WTC11 (cell line): ENCODE results near the gene E2F4. TPM values are rescaled to one million over a fixed set of nuclear protein-coding genes. Genes with fewer than 3 reads are reported as not detected.

Experiments used
- ATAC-seq: fragments of 200-7000 bp; cut with Tn5 transposase; 2 replicates; pipeline ENCODE4 v1.10.0; 2021; ENCODE audit warnings: mild to moderate bottlenecking, moderate library complexity
- CTCF ChIA-PET: fragments of 300-600 bp; sonication (Branson Sonifier 250); formaldehyde crosslinking; loops from one replicate; lab custom pipeline; 2021; ENCODE audit warnings: antibody characterized with exemption; lab: Charles Lee
- POLR2A ChIA-PET: fragments of 350-600 bp; sonication (Branson Sonifier 250); formaldehyde crosslinking; loops from one replicate; lab custom pipeline; 2021; ENCODE audit warnings: antibody characterized with exemption; lab: Charles Lee
- DNase-seq: peaks from one replicate; pipeline ENCODE4 v3.0.0; 2021; ENCODE audit warnings: low spot score
- H3K27ac Mint-ChIP-seq: 2 replicates; pipeline ENCODE4 v1.8.0; 2021; ENCODE audit warnings: mixed read lengths
- H3K27me3 Mint-ChIP-seq: 2 replicates; pipeline ENCODE4 v1.8.0; 2021; ENCODE audit warnings: low read depth, mild to moderate bottlenecking, moderate library complexity, mixed read lengths
- H3K36me3 Mint-ChIP-seq: 2 replicates; pipeline ENCODE4 v1.8.0; 2021; ENCODE audit warnings: mixed read lengths
- H3K4me1 Mint-ChIP-seq: 2 replicates; pipeline ENCODE4 v1.8.0; 2022; ENCODE audit warnings: mixed read lengths
- H3K4me3 Mint-ChIP-seq: 2 replicates; pipeline ENCODE4 v1.8.0; 2021; ENCODE audit warnings: mild to moderate bottlenecking, moderate library complexity, mixed read lengths
- H3K9me3 Mint-ChIP-seq: 2 replicates; pipeline ENCODE4 v1.8.0; 2021; ENCODE audit warnings: mixed read lengths
- ATF2 ChIP-seq: sonication (generic); formaldehyde crosslinking; IDR thresholded peaks from 2 replicates; pipeline ENCODE4 v1.8.1; 2022; ENCODE audit warnings: low read depth, missing genetic modification reagents, borderline replicate concordance
- CREB1 ChIP-seq: sonication (generic); formaldehyde crosslinking; IDR thresholded peaks from 2 replicates; pipeline ENCODE4 v1.8.0; 2023; ENCODE audit warnings: mild to moderate bottlenecking, missing genetic modification reagents
- ERG ChIP-seq: fragments of 250-450 bp; sonication (Bioruptor Pico); IDR thresholded peaks from 2 replicates; pipeline ENCODE4 v1.8.0; 2021; ENCODE audit warnings: mild to moderate bottlenecking
- ESRRA ChIP-seq: sonication (generic); formaldehyde crosslinking; IDR thresholded peaks from 2 replicates; pipeline ENCODE4 v1.8.1; 2022; ENCODE audit warnings: mild to moderate bottlenecking, missing genetic modification reagents, borderline replicate concordance
- MYBL2 ChIP-seq: sonication (generic); formaldehyde crosslinking; IDR thresholded peaks from 2 replicates; pipeline ENCODE4 v1.8.1; 2023; ENCODE audit warnings: mild to moderate bottlenecking, moderate library complexity, missing genetic modification reagents
- TCF7 ChIP-seq: sonication (generic); formaldehyde crosslinking; IDR thresholded peaks from 2 replicates; pipeline ENCODE4 v1.8.0; 2022; ENCODE audit warnings: mild to moderate bottlenecking, low read depth, missing genetic modification reagents, moderate library complexity
- TEAD4 ChIP-seq: sonication (generic); formaldehyde crosslinking; IDR thresholded peaks from 2 replicates; pipeline ENCODE4 v1.8.0; 2022; ENCODE audit warnings: mild to moderate bottlenecking, missing genetic modification reagents
- USF2 ChIP-seq: sonication (generic); formaldehyde crosslinking; IDR thresholded peaks from 2 replicates; pipeline ENCODE4 v1.8.1; 2023; ENCODE audit warnings: mild to moderate bottlenecking, missing genetic modification reagents, moderate library complexity
- ZNF263 ChIP-seq: sonication (generic); formaldehyde crosslinking; IDR thresholded peaks from 2 replicates; pipeline ENCODE4 v1.8.1; 2022; ENCODE audit warnings: low read depth, mild to moderate bottlenecking, moderate library complexity, missing genetic modification reagents
- ZNF532 ChIP-seq: fragments of 250-450 bp; sonication (Bioruptor Pico); IDR thresholded peaks from 2 replicates; pipeline ENCODE4 v1.9.0; 2021; ENCODE audit warnings: mild to moderate bottlenecking, borderline replicate concordance
- total RNA-seq: library from RNA; stranded (reverse); gene quantifications from 3 replicates; pipeline ENCODE4 v1.2.3, GENCODE V29; 2021

Gene E2F4
- total RNA-seq, 1 experiment from 2014 or later = 85.0 TPM

GRCh38 chr16:67190041-67190440 lies 1.9 kb upstream of the E2F4 start, which contains the start of gene EXOC3L1 (continued):
- TF ChIP-seq TEAD4 (CRISPR knock-in tag) (no peak), ZNF532 (no peak)

- POLR2A ChIA-PET = interaction anchor here (1.2 kb wide), 1 partner anchor 36 kb away, joined by 5 read pairs; the partner anchor contains the start of gene TMEM208
- H3K4me3 Mint-ChIP-seq = no peak overlapping the region
- H3K9me3 Mint-ChIP-seq = no peaks in the 10 kb centered on the region
- TF ChIP-seq USF2 (CRISPR knock-in tag) (no peak), ESRRA (CRISPR knock-in tag) (no peak), ERG (CRISPR knock-in tag) (no peak), ATF2 (CRISPR knock-in tag) (no peak), MYBL2 (CRISPR knock-in tag) (no peak), ZNF532 (no peak), CREB1 (CRISPR knock-in tag) (no peak), TCF7 (CRISPR knock-in tag) (no peak), ZNF263 (CRISPR knock-in tag) (no peak)
- peaks cover 21% of the 10 kb centered on the region for H3K36me3 Mint-ChIP-seq
- peaks cover 32% of the 10 kb centered on the region for H3K4me1 Mint-ChIP-seq
- H3K27ac Mint-ChIP-seq = no peak overlapping the region
- DNase-seq (no peak), ATAC-seq (no peak)
- peaks cover 13% of the 10 kb centered on the region for H3K27me3 Mint-ChIP-seq
- CTCF ChIA-PET = interaction anchor here (0.7 to 1.9 kb wide), 10 partner anchors 9 to 241 kb away, joined by 3 to 8 read pairs (median 4); partner anchors contain the start of genes CES3 and NOL3
These were observed 1.2 kb upstream of the E2F4 start for GRCh38 chr16:67190448-67191399.
